ENCODE results near the gene GABARAP. TPM values are rescaled to one million over a fixed set of nuclear protein-coding genes. Genes with fewer than 3 reads are reported as not detected.
A peak's percentile ranks its signal among the peaks of the same experiment; 100 is the strongest.

GABARAP gene
- total and polyA plus RNA-seq, 2 of the 13 experiments (the other 11 are each of a cell fraction or from before 2014, with no cell fraction given) = 161 to 310 TPM

- TF ChIP-seq ATF7 (IDR thresholded peaks at IDR 0.05) = no peak
- no peak for TF ChIP-seq ATF7 (CRISPR knock-in tag; IDR thresholded peaks at IDR 0.05)
- TF ChIP-seq RBAK (CRISPR knock-in tag; IDR thresholded peaks at IDR 0.05) = no peak
- peak; percentile 45; the same call in 1 of the 2 replicates for TF ChIP-seq KDM5A (IDR thresholded peaks at IDR 0.05; ENCODE audit: borderline replicate concordance, low read length)
- peak; percentile 4; the same call in 1 of the 2 replicates for TF ChIP-seq ZNF224 (CRISPR knock-in tag; IDR thresholded peaks at IDR 0.05)
- TF ChIP-seq BHLHE40 (IDR thresholded peaks at IDR 0.05; ENCODE audit: low read length) = peak; percentile 8; the same call in 1 of the 2 replicates
- no peak for TF ChIP-seq ZKSCAN5 (CRISPR knock-in tag; IDR thresholded peaks at IDR 0.05)
- TF ChIP-seq ZNF761 (CRISPR knock-in tag; conservative IDR thresholded peaks at IDR 0.05) = 0 out of 2 replicates have a peak, but pooled peaks have one; percentile 9
- no peak; the same call in none of the 2 replicates for TF ChIP-seq ZNF501 (CRISPR knock-in tag; IDR thresholded peaks at IDR 0.05)
- no peak for TF ChIP-seq ZBTB39 (CRISPR knock-in tag; IDR thresholded peaks at IDR 0.05)
- peak; percentile 53; the same call in 1 of the 2 replicates for TF ChIP-seq ZNF605 (CRISPR knock-in tag; IDR thresholded peaks at IDR 0.05)
- no peak for TF ChIP-seq MTF2 (CRISPR knock-in tag; IDR thresholded peaks at IDR 0.05; ENCODE audit: borderline replicate concordance)
- 0 out of 2 replicates have a peak, but pooled peaks have one; percentile 14 for TF ChIP-seq MTA1 (CRISPR knock-in tag; IDR thresholded peaks at IDR 0.05; ENCODE audit: borderline replicate concordance)
- no peak for TF ChIP-seq DNMT3B (CRISPR knock-in tag; conservative IDR thresholded peaks at IDR 0.05)
- no peak for TF ChIP-seq SSRP1 (CRISPR knock-in tag; IDR thresholded peaks at IDR 0.05)
- TF ChIP-seq NR2F2 (IDR thresholded peaks at IDR 0.05; ENCODE audit: borderline replicate concordance, low read depth) = no peak
- TF ChIP-seq HNRNPL (IDR thresholded peaks at IDR 0.05; ENCODE audit: low read depth, low read length) = 0 out of 2 replicates have a peak, but pooled peaks have one; percentile 24
- TF ChIP-seq ZNF777 (CRISPR knock-in tag; IDR thresholded peaks at IDR 0.05) = peak; percentile 67; the same call in 1 of the 2 replicates
- TF ChIP-seq ZNF883 (CRISPR knock-in tag; IDR thresholded peaks at IDR 0.05; ENCODE audit: not compliant biosample characterization) = no peak
- no peak for TF ChIP-seq NCOA1 (CRISPR knock-in tag; IDR thresholded peaks at IDR 0.05)
- TF ChIP-seq RARG (CRISPR knock-in tag; IDR thresholded peaks at IDR 0.05; ENCODE audit: low read depth) = no peak
- TF ChIP-seq ZFP36 (IDR thresholded peaks at IDR 0.05; ENCODE audit: borderline replicate concordance, low read depth, low read length, partially characterized antibody) = no peak
- 0 out of 2 replicates have a peak, but pooled peaks have one; percentile 59 for TF ChIP-seq ZFP36L1 (CRISPR knock-in tag; IDR thresholded peaks at IDR 0.05)
Measured at GRCh38 chr17:7281074-7281952, 39.1 kb upstream of the GABARAP start, which contains the start of gene SLC2A4 (continued).
